Liver (tissue), 9 donors: Measurements from ENCODE around the gene ITM2C. TPM values are rescaled to one million over a fixed set of nuclear protein-coding genes. Genes with fewer than 3 reads are reported as not detected.

Source experiments
- DNase-seq: peaks from one replicate; pipeline ENCODE4 v3.0.0-alpha.2; 2017; ENCODE audit warnings: low spot score
- H3K27ac ChIP-seq, 2 donors: one replicate each; pipeline ENCODE4 v1.7.0; 2013; ENCODE audit warnings: inconsistent platforms in 2 of 2, low read length in 2 of 2, control low read depth in 1 of 2, low read depth in 1 of 2, mild to moderate bottlenecking in 1 of 2
- H3K27me3 ChIP-seq, 4 donors: one replicate each; pipeline versions ENCODE4 v1.6.1 to v1.7.0; 2013; ENCODE audit warnings: low read length in 3 of 4, inconsistent platforms in 1 of 4, mild to moderate bottlenecking in 1 of 4, moderate library complexity in 1 of 4; ENCODE audit not compliant: control insufficient read depth in 4 of 4, insufficient read depth in 4 of 4
- H3K36me3 ChIP-seq, 4 donors: one replicate each; pipeline versions ENCODE4 v1.6.1 to v1.7.0; 2013; ENCODE audit warnings: low read length in 3 of 4, mild to moderate bottlenecking in 3 of 4, low read depth in 1 of 4, moderate library complexity in 1 of 4; ENCODE audit not compliant: control insufficient read depth in 4 of 4, insufficient read depth in 3 of 4
- H3K4me1 ChIP-seq, 4 donors: one replicate each; pipeline versions ENCODE4 v1.6.1 to v1.7.0; 2013; ENCODE audit warnings: low read length in 3 of 4, mild to moderate bottlenecking in 3 of 4, moderate library complexity in 1 of 4; ENCODE audit not compliant: control insufficient read depth in 4 of 4, insufficient read depth in 4 of 4
- H3K4me3 ChIP-seq, 3 donors: one replicate each; pipeline versions ENCODE4 v1.6.1 to v1.7.0; 2013; ENCODE audit warnings: low read length in 3 of 3, control low read depth in 1 of 3, low read depth in 1 of 3, mild to moderate bottlenecking in 1 of 3
- H3K9ac ChIP-seq, 2 donors: one replicate each; pipeline ENCODE4 v1.7.0; 2013; ENCODE audit warnings: low read length in 2 of 2, mild to moderate bottlenecking in 2 of 2, moderate library complexity in 2 of 2, control low read depth in 1 of 2, low read depth in 1 of 2
- H3K9me3 ChIP-seq, 4 donors: one replicate each; pipeline versions ENCODE4 v1.6.1 to v1.7.0; 2013; ENCODE audit warnings: low read length in 3 of 4; ENCODE audit not compliant: control insufficient read depth in 4 of 4
- ATF3 ChIP-seq: IDR thresholded peaks from 2 replicates; pipeline ENCODE4 v1.6.1; 2016; ENCODE audit warnings: antibody characterized with exemption
- EGR1 ChIP-seq, 2 donors: IDR thresholded peaks; 2 replicates each; pipeline ENCODE4 v1.6.1; 2016 to 2018; ENCODE audit warnings: antibody characterized with exemption in 2 of 2, low read depth in 2 of 2
- FOXA1 ChIP-seq: IDR thresholded peaks from 2 replicates; pipeline ENCODE4 v1.6.1; 2016; ENCODE audit warnings: antibody characterized with exemption
- FOXA2 ChIP-seq: IDR thresholded peaks from 2 replicates; pipeline ENCODE4 v1.6.1; 2016; ENCODE audit warnings: antibody characterized with exemption
- GABPA ChIP-seq, 2 donors: IDR thresholded peaks in 1 of 2; conservative IDR thresholded peaks in 1 of 2; 2 replicates each; pipeline ENCODE4 v1.6.1; 2016; ENCODE audit warnings: antibody characterized with exemption in 2 of 2, mild to moderate bottlenecking in 1 of 2, moderate library complexity in 1 of 2
- HNF4A ChIP-seq, 2 donors: conservative IDR thresholded peaks; 2 replicates each; pipeline ENCODE4 v1.6.1; 2016; ENCODE audit warnings: antibody characterized with exemption in 2 of 2, mild to moderate bottlenecking in 2 of 2
- HNF4G ChIP-seq: IDR thresholded peaks from 2 replicates; pipeline ENCODE4 v1.6.1; 2016; ENCODE audit warnings: antibody characterized with exemption
- JUND ChIP-seq, 2 donors: IDR thresholded peaks; 2 replicates each; pipeline ENCODE4 v1.6.1; 2016; ENCODE audit warnings: antibody characterized with exemption in 2 of 2
- NR2F2 ChIP-seq: IDR thresholded peaks from 2 replicates; pipeline ENCODE4 v1.6.1; 2016; ENCODE audit warnings: antibody characterized with exemption
- RAD21 ChIP-seq, 2 donors: IDR thresholded peaks; 2 replicates each; pipeline ENCODE4 v1.6.1; 2016; ENCODE audit warnings: antibody characterized with exemption in 2 of 2, mild to moderate bottlenecking in 2 of 2
- REST ChIP-seq: IDR thresholded peaks from 2 replicates; pipeline ENCODE4 v1.6.1; 2016; ENCODE audit warnings: antibody characterized with exemption, mild to moderate bottlenecking
- RXRA ChIP-seq, 2 donors: IDR thresholded peaks; 2 replicates each; pipeline ENCODE4 v1.6.1; 2017 to 2018; ENCODE audit warnings: antibody characterized with exemption in 2 of 2, mild to moderate bottlenecking in 1 of 2
- SP1 ChIP-seq: IDR thresholded peaks from 2 replicates; pipeline ENCODE4 v1.6.1; 2018; ENCODE audit warnings: antibody characterized with exemption, mild to moderate bottlenecking
- TAF1 ChIP-seq: conservative IDR thresholded peaks from 2 replicates; pipeline ENCODE4 v1.6.1; 2016; ENCODE audit warnings: antibody characterized with exemption, mild to moderate bottlenecking
- YY1 ChIP-seq: IDR thresholded peaks from 2 replicates; pipeline ENCODE4 v1.6.1; 2016; ENCODE audit warnings: antibody characterized with exemption, mild to moderate bottlenecking
- WGBS: extraction: QIAGEN DNeasy Blood & Tissue Kit; methylation state at CpG from one replicate; pipeline ENCODE4 v1.1.7; 2013; 5-methylcytosine and 5-hydroxymethylcytosine counted together
- polyA plus RNA-seq, 2 donors: library from polyadenylated mRNA; stranded (reverse) in 1 of 2; unstranded in 1 of 2; fragments of 200-250 nt in 1 of 2; fragments of >200 nt in 1 of 2; fragmentation: Nextera tagmentation in 1 of 2; extraction: Ambion mirVana in 1 of 2; gene quantifications; one replicate each; pipeline versions ENCODE4 v1.2.1 to v1.2.3, GENCODE V29; 2013 to 2015
- total RNA-seq, 2 donors: library from RNA; depleted of rRNA; stranded (reverse); fragments of >200 nt; gene quantifications; one replicate each; pipeline ENCODE4 v1.2.3, GENCODE V29; 2014
- TF ChIP-seq, protein P1 (sequence below): IDR thresholded peaks from 2 replicates; pipeline ENCODE4 v1.6.1; 2016; ENCODE audit warnings: antibody characterized with exemption
- TF ChIP-seq, protein P2 (sequence below): fragments of 150-350 bp; IDR thresholded peaks from 2 replicates; pipeline ENCODE4 v1.5.1; 2017; ENCODE audit warnings: improper control_type of control experiment, low read depth, low read length; ENCODE audit not compliant: missing input control
- TF ChIP-seq, protein P3 (sequence below): IDR thresholded peaks from 2 replicates; pipeline ENCODE4 v1.6.1; 2016; ENCODE audit warnings: antibody characterized with exemption
- donor health status: healthy.
- donor health status: healthy.
- donor health status: healthy.
- donor health status: healthy.
- donor health status: healthy.

ITM2C gene
- total and polyA plus RNA-seq, 4 donors, result 13.6 to 45.2 (median 27.6) TPM

DNA sequence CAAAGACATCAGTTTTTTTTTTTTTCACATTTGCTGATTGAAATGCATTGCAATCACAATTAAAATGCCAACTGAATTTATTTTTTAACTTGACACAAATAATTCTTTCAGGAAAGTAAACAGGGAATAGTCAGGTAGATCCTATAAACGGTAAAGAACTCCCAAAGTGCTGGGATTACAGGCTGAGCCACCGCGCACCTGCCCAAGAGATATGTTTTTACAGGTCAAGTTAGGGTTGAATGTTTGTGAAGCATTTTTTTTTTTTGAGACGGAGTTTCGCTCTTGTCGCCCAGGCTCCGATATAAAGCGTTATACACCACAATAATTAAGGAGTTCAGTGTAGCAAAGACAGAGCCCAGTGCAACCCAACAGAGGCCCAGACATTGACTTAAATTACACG, 15.1 kb downstream of the ITM2C start:
- Histone ChIP-seq H3K27ac (no peak overlapping the region), H3K4me3 (no peak overlapping the region), H3K9ac (no peak overlapping the region), H3K27me3 (no peaks in the 10 kb centered on the region), H3K36me3 (peaks cover 0 to 2% (median 0%) of the 10 kb centered on the region in 4 donors), H3K4me1 (no peaks in the 10 kb centered on the region), H3K9me3 (no peaks in the 10 kb centered on the region)
- 85% methylated on average over 9 of the region's 9 CpGs for WGBS
- TF ChIP-seq JUND (IDR thresholded peaks at IDR 0.05) (no peak), HNF4A (conservative IDR thresholded peaks at IDR 0.05) (no peak), SP1 (no peak)
- DNase-seq, result no peak

DNA sequence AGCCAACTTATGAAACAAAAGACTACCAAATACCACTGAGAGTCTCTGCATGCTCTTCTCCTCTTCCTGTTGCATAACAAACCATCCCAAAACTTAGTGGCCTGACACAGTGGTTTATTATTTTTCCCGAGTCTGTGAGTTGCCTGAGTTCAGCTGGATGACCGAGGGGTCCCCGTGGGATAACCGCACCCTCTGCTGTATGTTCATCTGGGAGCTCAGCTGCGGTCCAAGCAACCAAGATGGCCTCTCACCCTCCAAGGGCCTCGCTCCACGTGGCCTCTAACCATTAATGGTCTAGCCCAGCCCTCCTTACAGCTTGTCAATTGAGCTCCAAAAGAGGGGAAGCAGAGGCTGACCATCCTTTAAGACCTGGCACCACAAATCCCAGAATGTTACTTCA, 17.1 kb downstream of the ITM2C start:
- 89% methylated on average over 7 of the region's 7 CpGs for WGBS
- DNase-seq, result no peak

More for the DNA sequence above, 17.1 kb downstream of the ITM2C start:
- TF ChIP-seq SP1 (no peak), EGR1 (IDR thresholded peaks at IDR 0.05; ENCODE audit: low read depth in 2 of 2) (no peak), RAD21 (IDR thresholded peaks at IDR 0.05) (no peak), FOXA1 (no peak), TAF1 (no peak), GABPA (IDR thresholded peaks at IDR 0.05 in 1 of 2, conservative IDR thresholded peaks at IDR 0.05 in 1 of 2) (no peak), REST (no peak), YY1 (no peak), RXRA (IDR thresholded peaks at IDR 0.05) (no peak), JUND (IDR thresholded peaks at IDR 0.05) (no peak), FOXA2 (no peak), HNF4G (no peak), HNF4A (conservative IDR thresholded peaks at IDR 0.05) (no peak), NR2F2 (no peak), ATF3 (no peak)
- TF ChIP-seq, protein P1, sequence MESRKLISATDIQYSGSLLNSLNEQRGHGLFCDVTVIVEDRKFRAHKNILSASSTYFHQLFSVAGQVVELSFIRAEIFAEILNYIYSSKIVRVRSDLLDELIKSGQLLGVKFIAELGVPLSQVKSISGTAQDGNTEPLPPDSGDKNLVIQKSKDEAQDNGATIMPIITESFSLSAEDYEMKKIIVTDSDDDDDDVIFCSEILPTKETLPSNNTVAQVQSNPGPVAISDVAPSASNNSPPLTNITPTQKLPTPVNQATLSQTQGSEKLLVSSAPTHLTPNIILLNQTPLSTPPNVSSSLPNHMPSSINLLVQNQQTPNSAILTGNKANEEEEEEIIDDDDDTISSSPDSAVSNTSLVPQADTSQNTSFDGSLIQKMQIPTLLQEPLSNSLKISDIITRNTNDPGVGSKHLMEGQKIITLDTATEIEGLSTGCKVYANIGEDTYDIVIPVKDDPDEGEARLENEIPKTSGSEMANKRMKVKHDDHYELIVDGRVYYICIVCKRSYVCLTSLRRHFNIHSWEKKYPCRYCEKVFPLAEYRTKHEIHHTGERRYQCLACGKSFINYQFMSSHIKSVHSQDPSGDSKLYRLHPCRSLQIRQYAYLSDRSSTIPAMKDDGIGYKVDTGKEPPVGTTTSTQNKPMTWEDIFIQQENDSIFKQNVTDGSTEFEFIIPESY, result no peak
- TF ChIP-seq, protein P2, sequence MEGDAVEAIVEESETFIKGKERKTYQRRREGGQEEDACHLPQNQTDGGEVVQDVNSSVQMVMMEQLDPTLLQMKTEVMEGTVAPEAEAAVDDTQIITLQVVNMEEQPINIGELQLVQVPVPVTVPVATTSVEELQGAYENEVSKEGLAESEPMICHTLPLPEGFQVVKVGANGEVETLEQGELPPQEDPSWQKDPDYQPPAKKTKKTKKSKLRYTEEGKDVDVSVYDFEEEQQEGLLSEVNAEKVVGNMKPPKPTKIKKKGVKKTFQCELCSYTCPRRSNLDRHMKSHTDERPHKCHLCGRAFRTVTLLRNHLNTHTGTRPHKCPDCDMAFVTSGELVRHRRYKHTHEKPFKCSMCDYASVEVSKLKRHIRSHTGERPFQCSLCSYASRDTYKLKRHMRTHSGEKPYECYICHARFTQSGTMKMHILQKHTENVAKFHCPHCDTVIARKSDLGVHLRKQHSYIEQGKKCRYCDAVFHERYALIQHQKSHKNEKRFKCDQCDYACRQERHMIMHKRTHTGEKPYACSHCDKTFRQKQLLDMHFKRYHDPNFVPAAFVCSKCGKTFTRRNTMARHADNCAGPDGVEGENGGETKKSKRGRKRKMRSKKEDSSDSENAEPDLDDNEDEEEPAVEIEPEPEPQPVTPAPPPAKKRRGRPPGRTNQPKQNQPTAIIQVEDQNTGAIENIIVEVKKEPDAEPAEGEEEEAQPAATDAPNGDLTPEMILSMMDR, result no peak
- TF ChIP-seq, protein P3, sequence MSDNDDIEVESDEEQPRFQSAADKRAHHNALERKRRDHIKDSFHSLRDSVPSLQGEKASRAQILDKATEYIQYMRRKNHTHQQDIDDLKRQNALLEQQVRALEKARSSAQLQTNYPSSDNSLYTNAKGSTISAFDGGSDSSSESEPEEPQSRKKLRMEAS, result no peak
- H3K27ac ChIP-seq, result no peak overlapping the region
- H3K4me3 ChIP-seq, result no peak overlapping the region
- no peaks in the 10 kb centered on the region for H3K27me3 ChIP-seq
- no peak overlapping the region for H3K9ac ChIP-seq
- H3K36me3 ChIP-seq, result peaks cover 0 to 2% (median 0%) of the 10 kb centered on the region in 4 donors
- H3K4me1 ChIP-seq, result no peaks in the 10 kb centered on the region
- no peaks in the 10 kb centered on the region for H3K9me3 ChIP-seq
